Measurements from ENCODE around the gene SPAAR. TPM values are rescaled to one million over a fixed set of nuclear protein-coding genes. Genes with fewer than 3 reads are reported as not detected.
A peak's percentile ranks its signal among the peaks of the same experiment; 100 is the strongest.

The SPAAR gene
- total RNA-seq, 1 experiment from 2014 or later: 0.37 TPM

GRCh38 chr9:35907711-35908503 lies 1.4 kb upstream of the SPAAR start:
- TF ChIP-seq, protein P1, sequence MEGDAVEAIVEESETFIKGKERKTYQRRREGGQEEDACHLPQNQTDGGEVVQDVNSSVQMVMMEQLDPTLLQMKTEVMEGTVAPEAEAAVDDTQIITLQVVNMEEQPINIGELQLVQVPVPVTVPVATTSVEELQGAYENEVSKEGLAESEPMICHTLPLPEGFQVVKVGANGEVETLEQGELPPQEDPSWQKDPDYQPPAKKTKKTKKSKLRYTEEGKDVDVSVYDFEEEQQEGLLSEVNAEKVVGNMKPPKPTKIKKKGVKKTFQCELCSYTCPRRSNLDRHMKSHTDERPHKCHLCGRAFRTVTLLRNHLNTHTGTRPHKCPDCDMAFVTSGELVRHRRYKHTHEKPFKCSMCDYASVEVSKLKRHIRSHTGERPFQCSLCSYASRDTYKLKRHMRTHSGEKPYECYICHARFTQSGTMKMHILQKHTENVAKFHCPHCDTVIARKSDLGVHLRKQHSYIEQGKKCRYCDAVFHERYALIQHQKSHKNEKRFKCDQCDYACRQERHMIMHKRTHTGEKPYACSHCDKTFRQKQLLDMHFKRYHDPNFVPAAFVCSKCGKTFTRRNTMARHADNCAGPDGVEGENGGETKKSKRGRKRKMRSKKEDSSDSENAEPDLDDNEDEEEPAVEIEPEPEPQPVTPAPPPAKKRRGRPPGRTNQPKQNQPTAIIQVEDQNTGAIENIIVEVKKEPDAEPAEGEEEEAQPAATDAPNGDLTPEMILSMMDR (conservative IDR thresholded peaks at IDR 0.05; ENCODE audit: low read depth, low read length): no peak
- TF ChIP-seq EZH2 (IDR thresholded peaks at IDR 0.05; ENCODE audit: borderline replicate concordance, low read depth, low read length, poor library complexity, severe bottlenecking): no peak
- no TSS peak for BruUV-seq (replicated peaks)

GRCh38 chr9:35908504-35909125 lies 675 bp upstream of the SPAAR start:
- peaks cover 43% of the 10 kb centered on the region for H3K4me1 ChIP-seq (ENCODE audit: insufficient read depth, low read length, poor library complexity, severe bottlenecking)

More at GRCh38 chr9:35907711-35908503, 1.4 kb upstream of the SPAAR start:
- H3K36me3 ChIP-seq (ENCODE audit: insufficient read depth, low read length, poor library complexity, severe bottlenecking): no peaks in the 10 kb centered on the region
- no peak overlapping the region for H3K4me3 ChIP-seq (ENCODE audit: low read depth, low read length, poor library complexity, severe bottlenecking)
- H3K27ac ChIP-seq (ENCODE audit: low read depth, low read length, poor library complexity, severe bottlenecking): peak overlapping the region; percentile 77
- POLR2A ChIA-PET (ENCODE audit: low non-redundant PET): no interaction called here
- CTCF ChIA-PET: interaction anchor here (0.6 to 1.5 kb wide), 3 partner anchors 9 to 38 kb away, joined by 3 read pairs; no protein-coding TSS in a partner anchor
- intact Hi-C loops (cut with micrococcal nuclease; ENCODE audit: unreplicated experiment): no loop called here
- peaks cover 43% of the 10 kb centered on the region for H3K4me1 ChIP-seq (ENCODE audit: insufficient read depth, low read length, poor library complexity, severe bottlenecking)
- DNase-seq (ENCODE audit: low spot score): peak; percentile 95
- H3K27me3 ChIP-seq (replicated peaks; ENCODE audit: insufficient read depth, low read depth, low read length, poor library complexity): no peaks in the 10 kb centered on the region
- H3K9me3 ChIP-seq (ENCODE audit: low read depth, low read length, poor library complexity, severe bottlenecking): no peaks in the 10 kb centered on the region

More at GRCh38 chr9:35908504-35909125, 675 bp upstream of the SPAAR start:
- intact Hi-C loops (cut with micrococcal nuclease; ENCODE audit: unreplicated experiment): no loop called here
- DNase-seq (ENCODE audit: low spot score): no peak
- Histone ChIP-seq H3K9me3 (ENCODE audit: low read depth, low read length, poor library complexity, severe bottlenecking) (no peaks in the 10 kb centered on the region), H3K27ac (ENCODE audit: low read depth, low read length, poor library complexity, severe bottlenecking) (peak overlapping the region; percentile 77), H3K36me3 (ENCODE audit: insufficient read depth, low read length, poor library complexity, severe bottlenecking) (no peaks in the 10 kb centered on the region), H3K4me3 (ENCODE audit: low read depth, low read length, poor library complexity, severe bottlenecking) (no peak overlapping the region), H3K27me3 (replicated peaks; ENCODE audit: insufficient read depth, low read depth, low read length, poor library complexity) (no peaks in the 10 kb centered on the region)
- TF ChIP-seq, protein P1 (conservative IDR thresholded peaks at IDR 0.05; ENCODE audit: low read depth, low read length): no peak
- TF ChIP-seq EZH2 (IDR thresholded peaks at IDR 0.05; ENCODE audit: borderline replicate concordance, low read depth, low read length, poor library complexity, severe bottlenecking): no peak
- CTCF ChIA-PET: interaction anchor here (0.7 to 1.5 kb wide), 2 partner anchors 10 to 37 kb away, joined by 3 read pairs; no protein-coding TSS in a partner anchor
- TSS peak; percentile 87 for BruUV-seq (replicated peaks)
- POLR2A ChIA-PET (ENCODE audit: low non-redundant PET): no interaction called here

Measured in A673 (cell line).